PC-9 (cell line): ENCODE measurements around the gene PLIN4.

Source experiments
- CTCF ChIP-seq: fragments of 200-600 bp; sonication (generic); conservative IDR thresholded peaks from 2 replicates; pipeline ENCODE4 v1.6.1; 2017; ENCODE audit warnings: mixed run types, antibody characterized with exemption, mild to moderate bottlenecking, moderate library complexity
- EZH2 ChIP-seq: fragments of 200-600 bp; sonication (generic); IDR thresholded peaks from 2 replicates; pipeline ENCODE4 v1.8.0; 2017; ENCODE audit warnings: antibody characterized with exemption, low read depth

GRCh38 chr19:4504297-4504701 is 14.0 kb downstream of the PLIN4 start:
- TF ChIP-seq CTCF (no peak), EZH2 (no peak)
